DOHH2 (cell line): ENCODE measurements around the gene TMEM151A.

Experiments
- H3F3A ChIP-seq: fragments of 200-600 bp; sonication (generic), shearing (Covaris generic); 2 replicates; pipeline ENCODE4 v1.6.0; 2016; ENCODE audit warnings: antibody characterized with exemption, mild to moderate bottlenecking; ENCODE audit not compliant: control insufficient read depth, insufficient read depth
- H3K27ac ChIP-seq: fragments of 200-600 bp; sonication (generic); 2 replicates; pipeline ENCODE4 v1.5.1; 2014; ENCODE audit warnings: low read depth, mild to moderate bottlenecking, low read length, moderate library complexity
- H3K27me3 ChIP-seq: fragments of 200-600 bp; sonication (generic); 2 replicates; pipeline ENCODE4 v1.6.1; 2014; ENCODE audit warnings: mild to moderate bottlenecking, low read length, mixed read lengths; ENCODE audit not compliant: control insufficient read depth
- H3K36me3 ChIP-seq: fragments of 200-600 bp; sonication (generic); 2 replicates; pipeline ENCODE4 v1.6.1; 2014; ENCODE audit warnings: mild to moderate bottlenecking, low read length, moderate library complexity, mixed read lengths; ENCODE audit not compliant: control insufficient read depth
- H3K4me1 ChIP-seq: fragments of 200-600 bp; sonication (generic); 2 replicates; pipeline ENCODE4 v1.6.1; 2014; ENCODE audit warnings: mild to moderate bottlenecking, low read length, mixed read lengths; ENCODE audit not compliant: control insufficient read depth
- H3K4me2 ChIP-seq: fragments of 200-600 bp; sonication (generic); 2 replicates; pipeline ENCODE4 v1.6.0; 2014; ENCODE audit warnings: mild to moderate bottlenecking, low read length, moderate library complexity
- H3K4me3 ChIP-seq: fragments of 200-600 bp; sonication (generic); 2 replicates; pipeline ENCODE4 v1.5.1; 2014; ENCODE audit warnings: mild to moderate bottlenecking, low read length, mixed read lengths
- H3K79me2 ChIP-seq: fragments of 200-600 bp; sonication (generic); 2 replicates; pipeline ENCODE4 v1.6.1; 2014; ENCODE audit warnings: mild to moderate bottlenecking, low read length, mixed read lengths; ENCODE audit not compliant: control insufficient read depth
- H3K9me2 ChIP-seq: fragments of 200-600 bp; sonication (generic); replicated peaks from 2 replicates; pipeline ENCODE4 v1.6.1; 2014; ENCODE audit warnings: mild to moderate bottlenecking, low read length, mixed read lengths; ENCODE audit not compliant: control insufficient read depth
- H3K9me3 ChIP-seq: fragments of 200-600 bp; sonication (generic); 2 replicates; pipeline ENCODE4 v1.6.1; 2014; ENCODE audit warnings: antibody characterized with exemption, low read length, mixed read lengths; ENCODE audit not compliant: control insufficient read depth, insufficient read depth
- H4K20me1 ChIP-seq: fragments of 200-600 bp; sonication (generic); 2 replicates; pipeline ENCODE4 v1.6.0; 2014; ENCODE audit warnings: low read depth, mild to moderate bottlenecking, antibody characterized with exemption, low read length, moderate library complexity; ENCODE audit not compliant: control insufficient read depth, insufficient read depth
- EZH2phosphoT487 ChIP-seq: fragments of 200-600 bp; sonication (generic); IDR thresholded peaks from 2 replicates; pipeline ENCODE4 v1.6.1; 2017; ENCODE audit warnings: borderline replicate concordance, mild to moderate bottlenecking, antibody characterized with exemption, low read length, moderate library complexity, mixed read lengths
- TF ChIP-seq, protein P1 (sequence below): fragments of 200-600 bp; sonication (generic); IDR thresholded peaks from one replicate; pipeline ENCODE4 v1.5.1; 2014; ENCODE audit warnings: antibody characterized with exemption, mild to moderate bottlenecking, low read depth, low read length; ENCODE audit not compliant: poor library complexity, severe bottlenecking

The TMEM151A gene

DNA sequence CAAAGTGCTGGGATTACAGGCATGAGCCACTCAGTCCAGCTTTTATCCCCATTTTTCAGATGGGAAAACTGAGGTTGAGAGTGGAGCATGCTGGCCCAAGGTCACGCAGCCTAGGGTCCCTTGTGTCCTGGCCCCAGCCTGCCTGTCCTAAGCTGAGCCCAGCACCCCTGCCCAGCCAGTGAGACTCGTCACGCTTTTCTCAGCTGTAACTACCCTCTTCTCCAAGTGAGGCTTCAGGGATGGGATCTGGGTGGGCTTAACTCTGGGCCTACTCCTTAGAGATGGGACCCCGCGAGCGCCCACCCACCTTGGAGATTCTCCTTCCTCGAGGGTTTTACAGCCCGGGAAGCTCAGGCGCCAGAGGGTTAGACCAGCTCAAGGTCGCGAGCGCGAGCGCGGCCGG, 390 bp upstream of the TMEM151A start:
- H3K4me2 ChIP-seq, result no peak overlapping the region
- H3K4me3 ChIP-seq, result no peak overlapping the region
- no peak for TF ChIP-seq EZH2phosphoT487
- TF ChIP-seq, protein P1, sequence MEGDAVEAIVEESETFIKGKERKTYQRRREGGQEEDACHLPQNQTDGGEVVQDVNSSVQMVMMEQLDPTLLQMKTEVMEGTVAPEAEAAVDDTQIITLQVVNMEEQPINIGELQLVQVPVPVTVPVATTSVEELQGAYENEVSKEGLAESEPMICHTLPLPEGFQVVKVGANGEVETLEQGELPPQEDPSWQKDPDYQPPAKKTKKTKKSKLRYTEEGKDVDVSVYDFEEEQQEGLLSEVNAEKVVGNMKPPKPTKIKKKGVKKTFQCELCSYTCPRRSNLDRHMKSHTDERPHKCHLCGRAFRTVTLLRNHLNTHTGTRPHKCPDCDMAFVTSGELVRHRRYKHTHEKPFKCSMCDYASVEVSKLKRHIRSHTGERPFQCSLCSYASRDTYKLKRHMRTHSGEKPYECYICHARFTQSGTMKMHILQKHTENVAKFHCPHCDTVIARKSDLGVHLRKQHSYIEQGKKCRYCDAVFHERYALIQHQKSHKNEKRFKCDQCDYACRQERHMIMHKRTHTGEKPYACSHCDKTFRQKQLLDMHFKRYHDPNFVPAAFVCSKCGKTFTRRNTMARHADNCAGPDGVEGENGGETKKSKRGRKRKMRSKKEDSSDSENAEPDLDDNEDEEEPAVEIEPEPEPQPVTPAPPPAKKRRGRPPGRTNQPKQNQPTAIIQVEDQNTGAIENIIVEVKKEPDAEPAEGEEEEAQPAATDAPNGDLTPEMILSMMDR, result no peak
- peaks cover 14% of the 10 kb centered on the region for H3K79me2 ChIP-seq
- no peaks in the 10 kb centered on the region for H4K20me1 ChIP-seq
- H3K36me3 ChIP-seq, result peaks cover 4% of the 10 kb centered on the region
- H3F3A ChIP-seq, result no peaks in the 10 kb centered on the region
- H3K9me3 ChIP-seq, result no peaks in the 10 kb centered on the region
- H3K27me3 ChIP-seq, result peaks cover 12% of the 10 kb centered on the region
- H3K9me2 ChIP-seq, result no peaks in the 10 kb centered on the region
- H3K27ac ChIP-seq, result no peak overlapping the region
- H3K4me1 ChIP-seq, result peaks cover 19% of the 10 kb centered on the region

DNA sequence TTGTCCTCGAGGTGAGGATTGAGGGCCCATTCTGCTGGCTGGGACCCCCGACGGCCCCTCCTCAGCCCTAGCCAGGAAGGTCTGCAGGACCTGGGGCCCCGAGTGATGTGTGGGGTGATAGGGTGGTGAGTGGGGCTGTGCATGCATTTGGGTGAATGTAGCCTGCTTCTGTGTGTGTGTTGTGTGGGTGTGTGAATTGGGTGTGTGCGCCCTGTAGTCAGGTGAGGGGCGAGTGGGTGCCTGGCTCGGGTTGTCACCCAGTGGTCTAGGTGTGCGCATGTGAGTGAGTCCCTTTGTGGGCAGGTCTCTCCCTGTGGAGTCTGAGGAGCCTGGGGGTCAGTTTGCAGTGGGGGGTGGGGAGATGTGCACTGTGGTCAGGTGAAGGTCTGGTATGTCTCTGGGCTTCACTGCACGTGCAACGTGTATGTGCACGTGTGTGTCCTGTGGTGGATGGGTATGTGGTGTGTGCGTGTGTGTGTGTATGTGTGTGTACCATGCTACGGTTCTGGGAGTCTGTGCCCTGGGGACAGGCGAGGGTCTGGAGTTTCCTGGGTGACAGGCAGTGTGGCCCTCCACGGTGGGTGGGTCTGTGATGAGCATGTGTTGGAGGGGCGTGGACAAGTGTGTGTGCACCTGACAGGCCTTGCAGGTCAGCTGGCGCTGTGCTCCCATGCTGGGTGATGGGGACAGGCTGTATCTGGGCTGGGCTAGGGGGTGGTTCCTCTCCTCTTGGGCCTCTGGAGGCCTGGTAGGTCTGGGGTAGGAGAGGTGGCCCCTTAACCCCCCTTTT, 1.0 kb downstream of the TMEM151A start:
- no peaks in the 10 kb centered on the region for H3K9me3 ChIP-seq
- H3K27ac ChIP-seq, result no peak overlapping the region
- no peak overlapping the region for H3K4me2 ChIP-seq
- peaks cover 16% of the 10 kb centered on the region for H3K27me3 ChIP-seq
- H3K36me3 ChIP-seq, result peaks cover 4% of the 10 kb centered on the region; the same call in 1 of the 2 replicates
- peaks cover 16% of the 10 kb centered on the region for H3K4me1 ChIP-seq
- H3K79me2 ChIP-seq, result peaks cover 11% of the 10 kb centered on the region
- TF ChIP-seq EZH2phosphoT487, result no peak
- TF ChIP-seq, protein P1, result no peak
- no peaks in the 10 kb centered on the region for H4K20me1 ChIP-seq
- no peak overlapping the region for H3K4me3 ChIP-seq
- no peaks in the 10 kb centered on the region for H3K9me2 ChIP-seq
- H3F3A ChIP-seq, result no peaks in the 10 kb centered on the region

DNA sequence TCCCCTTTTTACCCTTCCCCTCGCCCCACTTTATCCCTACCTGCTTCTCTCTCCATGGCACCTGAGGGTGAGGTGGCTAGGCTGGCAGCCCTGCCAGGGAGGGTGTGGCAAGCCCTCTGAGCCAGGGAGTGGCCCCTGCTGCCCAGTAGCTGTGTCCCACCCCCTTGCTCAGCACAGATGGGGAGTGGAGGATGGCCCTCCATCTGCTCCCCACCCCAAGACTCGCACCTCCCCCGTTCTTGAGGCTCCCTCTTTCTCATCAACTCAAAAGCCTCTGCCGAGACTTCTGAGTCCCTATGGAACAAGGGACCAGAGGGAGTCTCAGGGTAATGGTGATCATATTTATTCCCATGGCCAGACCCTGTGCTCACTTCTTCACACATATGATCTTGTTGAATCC, 1.7 kb downstream of the TMEM151A start:
- no peak for TF ChIP-seq EZH2phosphoT487
- TF ChIP-seq, protein P1, result no peak
- H3K27ac ChIP-seq, result no peak overlapping the region

More for the DNA sequence above, 1.7 kb downstream of the TMEM151A start:
- Histone ChIP-seq H3F3A (no peaks in the 10 kb centered on the region), H3K9me3 (no peaks in the 10 kb centered on the region), H3K4me3 (no peak overlapping the region), H3K36me3 (peaks cover 4% of the 10 kb centered on the region; the same call in 1 of the 2 replicates), H3K9me2 (no peaks in the 10 kb centered on the region), H3K4me2 (no peak overlapping the region), H3K27me3 (peaks cover 16% of the 10 kb centered on the region), H3K4me1 (peaks cover 9% of the 10 kb centered on the region), H3K79me2 (peaks cover 5% of the 10 kb centered on the region), H4K20me1 (no peaks in the 10 kb centered on the region)
